GM23338 (cell line): ENCODE data around the gene TMEM204. TPM values are rescaled to one million over a fixed set of nuclear protein-coding genes. Genes with fewer than 3 reads are reported as not detected.

Experiments
- ATAC-seq: fragments of 200-7000 bp; cut with Tn5 transposase; 3 replicates; pipeline ENCODE4 v1.9.1; 2020
- DNase-seq: peaks from one replicate; pipeline ENCODE4 v3.0.0-alpha.2; 2015; ENCODE audit warnings: low spot score
- H2AFZ ChIP-seq: fragments of 200-600 bp; sonication (generic); 2 replicates; pipeline ENCODE4 v1.8.0; 2016; ENCODE audit warnings: antibody characterized with exemption, mild to moderate bottlenecking, moderate library complexity
- H3F3A ChIP-seq: fragments of 200-600 bp; sonication (generic); replicated peaks from 2 replicates; pipeline ENCODE4 v1.8.0; 2017; ENCODE audit warnings: antibody characterized with exemption, mixed run types, low read depth
- H3K27ac ChIP-seq: fragments of 200-600 bp; sonication (generic); 2 replicates; pipeline ENCODE4 v1.6.1; 2016; ENCODE audit warnings: low read depth
- H3K27me3 ChIP-seq: fragments of 200-600 bp; sonication (generic); 2 replicates; pipeline ENCODE4 v1.8.0; 2016; ENCODE audit warnings: mild to moderate bottlenecking, mixed run types, moderate library complexity; ENCODE audit not compliant: insufficient read depth
- H3K36me3 ChIP-seq: fragments of 200-600 bp; sonication (generic); 2 replicates; pipeline ENCODE4 v1.8.0; 2016; ENCODE audit warnings: mild to moderate bottlenecking; ENCODE audit not compliant: insufficient read depth
- H3K4me1 ChIP-seq: fragments of 200-600 bp; sonication (generic); 2 replicates; pipeline ENCODE4 v1.8.0; 2016; ENCODE audit warnings: mild to moderate bottlenecking, moderate library complexity; ENCODE audit not compliant: insufficient read depth
- H3K4me2 ChIP-seq: fragments of 200-600 bp; sonication (generic); 2 replicates; pipeline ENCODE4 v1.7.1; 2017; ENCODE audit warnings: mixed run types
- H3K4me3 ChIP-seq: fragments of 200-600 bp; sonication (generic); 2 replicates; pipeline ENCODE4 v1.6.1; 2016; ENCODE audit warnings: mixed run types
- H3K79me2 ChIP-seq: fragments of 200-600 bp; sonication (generic); replicated peaks from 2 replicates; pipeline ENCODE4 v1.8.0; 2017; ENCODE audit warnings: mild to moderate bottlenecking; ENCODE audit not compliant: insufficient read depth
- H3K9me2 ChIP-seq: fragments of 200-600 bp; sonication (generic); 2 replicates; pipeline ENCODE4 v1.8.0; 2017; ENCODE audit not compliant: insufficient read depth
- H4K20me1 ChIP-seq: fragments of 200-600 bp; sonication (generic); replicated peaks from 2 replicates; pipeline ENCODE4 v1.8.0; 2017; ENCODE audit warnings: mild to moderate bottlenecking; ENCODE audit not compliant: insufficient read depth
- H3K27ac Mint-ChIP-seq: 2 replicates; pipeline ENCODE4 v1.8.0; 2020; ENCODE audit warnings: inconsistent platforms, mild to moderate bottlenecking, moderate library complexity, mixed read lengths
- H3K27me3 Mint-ChIP-seq: 3 replicates; pipeline ENCODE4 v1.8.0; 2022; ENCODE audit warnings: low read depth, mild to moderate bottlenecking, moderate library complexity, mixed read lengths, inconsistent platforms; ENCODE audit not compliant: insufficient read depth, poor library complexity
- H3K36me3 Mint-ChIP-seq: 3 replicates; pipeline ENCODE4 v1.8.0; 2021; ENCODE audit warnings: low read depth, mild to moderate bottlenecking, inconsistent platforms, moderate library complexity, mixed read lengths
- H3K4me1 Mint-ChIP-seq: 3 replicates; pipeline ENCODE4 v1.8.0; 2020; ENCODE audit warnings: mild to moderate bottlenecking, inconsistent platforms, mixed read lengths
- H3K4me3 Mint-ChIP-seq: 3 replicates; pipeline ENCODE4 v1.8.0; 2021; ENCODE audit warnings: moderate library complexity, mild to moderate bottlenecking, inconsistent platforms, mixed read lengths
- H3K9me3 Mint-ChIP-seq: 3 replicates; pipeline ENCODE4 v1.8.0; 2020; ENCODE audit warnings: moderate library complexity, mild to moderate bottlenecking, inconsistent platforms, mixed read lengths
- ETS1 ChIP-seq: IDR thresholded peaks from 2 replicates; pipeline ENCODE4 v1.6.1; 2016; ENCODE audit warnings: antibody characterized with exemption
- EZH2 ChIP-seq: fragments of 200-600 bp; sonication (generic); IDR thresholded peaks from one replicate; pipeline ENCODE4 v1.8.0; 2017; ENCODE audit warnings: antibody characterized with exemption, mild to moderate bottlenecking, low read depth; ENCODE audit not compliant: unreplicated experiment
- EZH2phosphoT487 ChIP-seq: fragments of 200-600 bp; sonication (generic); IDR thresholded peaks from one replicate; pipeline ENCODE4 v1.8.1; 2018; ENCODE audit warnings: antibody characterized with exemption; ENCODE audit not compliant: unreplicated experiment
- NANOG ChIP-seq: IDR thresholded peaks from 2 replicates; pipeline ENCODE4 v1.6.1; 2016; ENCODE audit warnings: antibody characterized with exemption, borderline replicate concordance
- POLR2AphosphoS5 ChIP-seq: IDR thresholded peaks from 2 replicates; pipeline ENCODE4 v1.6.1; 2016; ENCODE audit warnings: antibody characterized with exemption, low read depth
- STAT1 ChIP-seq: IDR thresholded peaks from one replicate; pipeline ENCODE4 v1.6.1; 2016; ENCODE audit warnings: antibody characterized with exemption; ENCODE audit not compliant: unreplicated experiment
- ZNF114 ChIP-seq: fragments of 250-450 bp; sonication (Bioruptor Pico); IDR thresholded peaks from 2 replicates; pipeline ENCODE4 v1.5.0; 2020; ENCODE audit warnings: mild to moderate bottlenecking, moderate library complexity
- ZNF331 ChIP-seq: fragments of 250-450 bp; sonication (Bioruptor Pico); IDR thresholded peaks from 2 replicates; pipeline ENCODE4 v1.5.0; 2020; ENCODE audit warnings: low read depth, mild to moderate bottlenecking, moderate library complexity
- ZNF462 ChIP-seq: fragments of 250-450 bp; sonication (Bioruptor Pico); IDR thresholded peaks from 2 replicates; pipeline ENCODE4 v1.5.0; 2020; ENCODE audit warnings: mild to moderate bottlenecking, moderate library complexity
- polyA plus RNA-seq: library from polyadenylated mRNA; unstranded; fragments of >200 nt; fragmentation: Nextera tagmentation; extraction: Ambion mirVana; gene quantifications from 2 replicates; pipeline ENCODE4 v1.2.1, GENCODE V29; 2016
- total RNA-seq: library from RNA; depleted of rRNA; stranded (reverse); fragments of >200 nt; shearing (Covaris generic); gene quantifications from 2 replicates; pipeline ENCODE4 v1.2.3, GENCODE V29; 2014

TMEM204 gene
- total and polyA plus RNA-seq, 2 experiments from 2014 or later = 0.14 to 0.21 TPM

- no peak for DNase-seq
- Histone ChIP-seq H3K4me3 (no peak overlapping the region), H3K9me2 (no peaks in the 10 kb centered on the region), H3F3A (no peaks in the 10 kb centered on the region), H3K36me3 (no peaks in the 10 kb centered on the region), H3K27ac (no peak overlapping the region), H3K27me3 (no peaks in the 10 kb centered on the region), H3K79me2 (no peaks in the 10 kb centered on the region), H2AFZ (no peak overlapping the region), H4K20me1 (peaks cover 4% of the 10 kb centered on the region; the same call in 1 of the 2 replicates), H3K4me2 (no peak overlapping the region), H3K4me1 (no peaks in the 10 kb centered on the region)
- H3K36me3 Mint-ChIP-seq = peaks cover 38% of the 10 kb centered on the region
- no peak for ATAC-seq
- no peak overlapping the region for H3K4me3 Mint-ChIP-seq
- peaks cover 15% of the 10 kb centered on the region; the same call in 2 of the 3 replicates for H3K9me3 Mint-ChIP-seq
- H3K27me3 Mint-ChIP-seq = peaks cover 13% of the 10 kb centered on the region
- H3K4me1 Mint-ChIP-seq = no peaks in the 10 kb centered on the region
- TF ChIP-seq EZH2phosphoT487 = no peak
- no peak; the same call in 1 of the 2 replicates for TF ChIP-seq POLR2AphosphoS5
- TF ChIP-seq ZNF462 = no peak
- no peak for TF ChIP-seq STAT1
- no peak for TF ChIP-seq EZH2
- no peak for TF ChIP-seq NANOG
- TF ChIP-seq ZNF114 (CRISPR knock-in tag) = no peak
- TF ChIP-seq ETS1 = no peak
- no peak for TF ChIP-seq ZNF331 (CRISPR knock-in tag)
- no peak overlapping the region for H3K27ac Mint-ChIP-seq
These were observed 23.9 kb upstream of the TMEM204 start for GRCh38 chr16:1509307-1510221.
